ENCODE results near the gene RAB7A. TPM values are rescaled to one million over a fixed set of nuclear protein-coding genes. Genes with fewer than 3 reads are reported as not detected.
"Not testable (repeated sequence)": the region's sequence is repeated elsewhere in the genome, so short reads cannot be mapped to it uniquely, and the experiment has no call there.

Gene RAB7A
- total RNA-seq, 1 donor from 2014 or later: 51.2 TPM

- peaks cover 32% of the 10 kb centered on the region for H3K36me3 Mint-ChIP-seq
- H3K9me3 Mint-ChIP-seq: peaks cover 22% of the 10 kb centered on the region
- H3K4me3 Mint-ChIP-seq: no peak overlapping the region
- Histone ChIP-seq H2AFZ (replicated peaks) (no peak overlapping the region), H3K4me1 (peaks cover 24% of the 10 kb centered on the region), H3K27ac (no peak overlapping the region), H4K20me1 (ENCODE audit: low read depth) (peaks cover 44% of the 10 kb centered on the region), H3K27me3 (no peaks in the 10 kb centered on the region), H3K9ac (no peak overlapping the region), H3F3A (ENCODE audit: low read depth) (peaks cover 19% of the 10 kb centered on the region), H3K9me3 (ENCODE audit: low read depth) (no peaks in the 10 kb centered on the region), H3K79me2 (ENCODE audit: low read depth) (peaks cover 94% of the 10 kb centered on the region), H3K36me3 (no peaks in the 10 kb centered on the region), H3K4me3 (no peak overlapping the region), H3K4me2 (no peak overlapping the region)
- H3K4me1 Mint-ChIP-seq: peaks cover 2% of the 10 kb centered on the region
- TF ChIP-seq EZH2phosphoT487 (IDR thresholded peaks at IDR 0.05) (no peak), EZH2 (IDR thresholded peaks at IDR 0.05) (no peak), CTCF (IDR thresholded peaks at IDR 0.05) (no peak)
- no peaks in the 10 kb centered on the region for H3K27me3 Mint-ChIP-seq (ENCODE audit: insufficient read depth, low read depth)
- DNase-seq (ENCODE audit: low spot score): no peak
- no peak overlapping the region for H3K27ac Mint-ChIP-seq
Observed at GRCh38 chr3:128770387-128770786, 44.4 kb downstream of the RAB7A start.

GRCh38 chr3:128773189-128773588 is 47.2 kb downstream of the RAB7A start:
- not testable (repeated sequence) for H3F3A ChIP-seq (ENCODE audit: low read depth); H3K27ac ChIP-seq; H2AFZ ChIP-seq (replicated peaks); H3K9ac ChIP-seq; DNase-seq (ENCODE audit: low spot score); H3K36me3 ChIP-seq; H3K4me1 Mint-ChIP-seq; H3K27ac Mint-ChIP-seq; H3K4me3 ChIP-seq; H3K27me3 Mint-ChIP-seq (ENCODE audit: insufficient read depth, low read depth); H3K27me3 ChIP-seq; H3K4me2 ChIP-seq; H3K9me3 ChIP-seq (ENCODE audit: low read depth); H3K4me3 Mint-ChIP-seq
- peaks cover 39% of the 10 kb centered on the region for H4K20me1 ChIP-seq (ENCODE audit: low read depth)
- H3K9me3 Mint-ChIP-seq: peaks cover 22% of the 10 kb centered on the region
- peaks cover 32% of the 10 kb centered on the region for H3K36me3 Mint-ChIP-seq
- peaks cover 94% of the 10 kb centered on the region for H3K79me2 ChIP-seq (ENCODE audit: low read depth)
- H3K4me1 ChIP-seq: peaks cover 14% of the 10 kb centered on the region

GRCh38 chr3:128773592-128773991 is 47.6 kb downstream of the RAB7A start:
- not testable (repeated sequence) for H3K27ac Mint-ChIP-seq; H3K27me3 ChIP-seq; H3K36me3 ChIP-seq; H3K27me3 Mint-ChIP-seq (ENCODE audit: insufficient read depth, low read depth); H3K9ac ChIP-seq; H3K4me3 Mint-ChIP-seq; H3F3A ChIP-seq (ENCODE audit: low read depth); H3K27ac ChIP-seq; H3K9me3 ChIP-seq (ENCODE audit: low read depth); H3K4me2 ChIP-seq; H3K4me3 ChIP-seq; H2AFZ ChIP-seq (replicated peaks); DNase-seq (ENCODE audit: low spot score); H3K4me1 Mint-ChIP-seq
- peaks cover 12% of the 10 kb centered on the region for H3K4me1 ChIP-seq
- peaks cover 94% of the 10 kb centered on the region for H3K79me2 ChIP-seq (ENCODE audit: low read depth)
- Mint-ChIP-seq H3K9me3 (peaks cover 22% of the 10 kb centered on the region), H3K36me3 (peaks cover 32% of the 10 kb centered on the region)
- peaks cover 39% of the 10 kb centered on the region for H4K20me1 ChIP-seq (ENCODE audit: low read depth)

GRCh38 chr3:128775241-128775640 is 49.3 kb downstream of the RAB7A start:
- no peak overlapping the region for H3K27ac Mint-ChIP-seq
- Histone ChIP-seq H3K27ac (no peak overlapping the region), H3K36me3 (no peaks in the 10 kb centered on the region), H3K79me2 (ENCODE audit: low read depth) (peaks cover 94% of the 10 kb centered on the region), H3K4me2 (no peak overlapping the region), H3K9ac (no peak overlapping the region), H3K27me3 (no peaks in the 10 kb centered on the region), H3F3A (ENCODE audit: low read depth) (no peaks in the 10 kb centered on the region), H3K4me1 (peaks cover 3% of the 10 kb centered on the region), H3K9me3 (ENCODE audit: low read depth) (no peaks in the 10 kb centered on the region), H4K20me1 (ENCODE audit: low read depth) (peaks cover 36% of the 10 kb centered on the region), H2AFZ (replicated peaks) (no peak overlapping the region), H3K4me3 (no peak overlapping the region)
- no peak for TF ChIP-seq CTCF (IDR thresholded peaks at IDR 0.05)
- no peak for TF ChIP-seq EZH2phosphoT487 (IDR thresholded peaks at IDR 0.05)
- no peak for TF ChIP-seq EZH2 (IDR thresholded peaks at IDR 0.05)
- peaks cover 22% of the 10 kb centered on the region for H3K9me3 Mint-ChIP-seq
- peaks cover 9% of the 10 kb centered on the region for H3K4me1 Mint-ChIP-seq
- DNase-seq (ENCODE audit: low spot score): no peak
- no peak overlapping the region for H3K4me3 Mint-ChIP-seq
- H3K27me3 Mint-ChIP-seq (ENCODE audit: insufficient read depth, low read depth): no peaks in the 10 kb centered on the region
- H3K36me3 Mint-ChIP-seq: peaks cover 30% of the 10 kb centered on the region
